Measurements from ENCODE around the gene FAM120C. TPM values are rescaled to one million over a fixed set of nuclear protein-coding genes. Genes with fewer than 3 reads are reported as not detected.

The FAM120C gene
- total and polyA plus RNA-seq, 10 of the 15 experiments (the other 5 are each of a cell fraction or from before 2014, with no cell fraction given), result 1.3 to 9.8 (median 4.9) TPM

Small RNA genes lying within 50 kb of the gene (small RNA-seq; reads per million reads assigned to genes)
- gene AL589872.1, result not detected

Other genes with a start within 250 kb of the FAM120C start
- gene PHF8, start 138.8 kb downstream of the FAM120C start, total RNA-seq (2014; rRNA removed), result 11.0 and 11.6 TPM in 2 replicates
- 7.4 and 8.4 TPM in 2 replicates for gene PHF8, start 138.8 kb downstream of the FAM120C start, total RNA-seq (2014; rRNA removed; fragmentation: Illumina TruSeq; extraction: Trizol)
- 23.7 and 24.7 TPM in 2 replicates for gene PHF8, start 138.8 kb downstream of the FAM120C start, total RNA-seq (2021)
- gene PHF8, start 138.8 kb downstream of the FAM120C start, polyA plus RNA-seq (2011; rRNA removed), result 12.3 and 19.1 TPM in 2 replicates
- gene PHF8, start 138.8 kb downstream of the FAM120C start, polyA plus RNA-seq (2014; fragmentation: Illumina TruSeq; extraction: Trizol), result 15.4 and 17.0 TPM in 2 replicates
- 1 to 10 TPM; 2.4 TPM for gene PHF8, start 138.8 kb downstream of the FAM120C start, polyA plus RNA-seq (2014; fragmentation: Nextera tagmentation; extraction: Ambion mirVana)
- gene PHF8, start 138.8 kb downstream of the FAM120C start, polyA plus RNA-seq (2014; rRNA removed), result 11.3 and 13.8 TPM in 2 replicates
- 10 to 100 TPM; 13.9 to 17.6 TPM for gene PHF8, start 138.8 kb downstream of the FAM120C start, polyA plus RNA-seq (2016; fragmentation: Nextera tagmentation; extraction: Ambion mirVana)
- under 0.01 TPM in 1 of 2 replicates, not detected in the other for gene WNK3, start 174.8 kb upstream of the FAM120C start, total RNA-seq (2014; rRNA removed)
- 0.04 and 0.09 TPM in 2 replicates for gene WNK3, start 174.8 kb upstream of the FAM120C start, total RNA-seq (2014; rRNA removed; fragmentation: Illumina TruSeq; extraction: Trizol)
- 0.05 and 0.15 TPM in 2 replicates for gene WNK3, start 174.8 kb upstream of the FAM120C start, total RNA-seq (2021)
- gene WNK3, start 174.8 kb upstream of the FAM120C start, polyA plus RNA-seq (2011; rRNA removed), result 0.01 and 0.03 TPM in 2 replicates
- gene WNK3, start 174.8 kb upstream of the FAM120C start, polyA plus RNA-seq (2014; fragmentation: Illumina TruSeq; extraction: Trizol), result 0.02 and 0.03 TPM in 2 replicates
- gene WNK3, start 174.8 kb upstream of the FAM120C start, polyA plus RNA-seq (2014; fragmentation: Nextera tagmentation; extraction: Ambion mirVana), result under 1 TPM; 0.02 TPM
- 0.03 and 0.24 TPM in 2 replicates for gene WNK3, start 174.8 kb upstream of the FAM120C start, polyA plus RNA-seq (2014; rRNA removed)
- gene WNK3, start 174.8 kb upstream of the FAM120C start, polyA plus RNA-seq (2016; fragmentation: Nextera tagmentation; extraction: Ambion mirVana), result under 1 TPM; 0.06 to 0.15 TPM

Data from GM12878 (cell line).